Type B pancreatic cell (in vitro differentiated cells): Measurements from ENCODE around the gene MAPK8IP2. TPM values are rescaled to one million over a fixed set of nuclear protein-coding genes. Genes with fewer than 3 reads are reported as not detected.

Experiments used
- DNase-seq: peaks from one replicate; pipeline ENCODE4 v3.0.0; 2021; ENCODE audit warnings: mixed read lengths; ENCODE audit not compliant: unreplicated experiment; ENCODE audit errors: extremely low spot score
- H3K27ac Mint-ChIP-seq: 2 replicates; pipeline ENCODE4 v1.8.0; 2021; ENCODE audit warnings: mild to moderate bottlenecking, mixed read lengths
- H3K27me3 Mint-ChIP-seq: 2 replicates; pipeline ENCODE4 v1.8.0; 2021; ENCODE audit warnings: mixed read lengths
- H3K36me3 Mint-ChIP-seq: 2 replicates; pipeline ENCODE4 v1.8.0; 2021; ENCODE audit warnings: mixed read lengths
- H3K4me1 Mint-ChIP-seq: one replicate; pipeline ENCODE4 v1.8.0; 2021; ENCODE audit warnings: mixed read lengths; ENCODE audit not compliant: unreplicated experiment
- H3K4me3 Mint-ChIP-seq: 2 replicates; pipeline ENCODE4 v1.8.0; 2021; ENCODE audit warnings: mild to moderate bottlenecking, mixed read lengths
- H3K9me3 Mint-ChIP-seq: 2 replicates; pipeline ENCODE4 v1.8.0; 2021; ENCODE audit warnings: mixed read lengths
- CTCF ChIP-seq: fragments of 200-600 bp; sonication (generic); conservative IDR thresholded peaks from 2 replicates; pipeline ENCODE4 v1.5.0; 2021; ENCODE audit warnings: antibody characterized with exemption, mild to moderate bottlenecking
- total RNA-seq: library from RNA; stranded (reverse); gene quantifications from 2 replicates; pipeline ENCODE4 v1.2.1, GENCODE V29; 2021; ENCODE audit warnings: low replicate concordance

MAPK8IP2 gene
- total RNA-seq, 1 donor from 2014 or later: 16.5 TPM

GRCh38 chr22:50567721-50568252 lies 32.8 kb upstream of the MAPK8IP2 start:
- no peak overlapping the region for H3K27ac Mint-ChIP-seq
- no peaks in the 10 kb centered on the region for H3K27me3 Mint-ChIP-seq
- H3K4me3 Mint-ChIP-seq: no peak overlapping the region
- no peak for TF ChIP-seq CTCF
- H3K36me3 Mint-ChIP-seq: peaks cover 3% of the 10 kb centered on the region
- DNase-seq: no peak
- peaks cover 11% of the 10 kb centered on the region for H3K4me1 Mint-ChIP-seq
- no peaks in the 10 kb centered on the region for H3K9me3 Mint-ChIP-seq

DNA sequence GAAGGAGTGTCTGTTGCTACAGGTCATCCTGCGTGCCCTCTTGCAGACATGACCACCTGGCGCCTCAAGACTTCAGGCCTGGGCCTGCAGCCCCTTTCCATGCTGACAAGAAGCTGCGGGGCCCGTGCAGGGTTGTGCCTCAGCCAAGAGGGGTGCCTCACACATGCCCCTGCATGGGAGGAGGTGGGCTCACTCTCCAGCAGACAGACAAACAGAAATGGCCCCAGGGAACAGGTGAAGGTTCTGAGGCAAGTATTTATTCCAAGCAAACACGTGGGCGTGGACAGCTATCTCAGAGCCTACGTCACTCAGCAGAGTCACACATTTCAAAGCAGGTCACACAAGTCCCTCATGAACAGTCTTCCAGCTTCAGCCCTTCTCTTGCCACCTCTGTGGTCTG lies 32.0 kb upstream of the MAPK8IP2 start:
- peaks cover 3% of the 10 kb centered on the region for H3K4me1 Mint-ChIP-seq
- DNase-seq: no peak
- H3K36me3 Mint-ChIP-seq: peaks cover 3% of the 10 kb centered on the region
- no peak for TF ChIP-seq CTCF
- H3K27ac Mint-ChIP-seq: peak overlapping the region; percentile 53
- H3K9me3 Mint-ChIP-seq: no peaks in the 10 kb centered on the region
- no peak overlapping the region for H3K4me3 Mint-ChIP-seq
- no peaks in the 10 kb centered on the region for H3K27me3 Mint-ChIP-seq

DNA sequence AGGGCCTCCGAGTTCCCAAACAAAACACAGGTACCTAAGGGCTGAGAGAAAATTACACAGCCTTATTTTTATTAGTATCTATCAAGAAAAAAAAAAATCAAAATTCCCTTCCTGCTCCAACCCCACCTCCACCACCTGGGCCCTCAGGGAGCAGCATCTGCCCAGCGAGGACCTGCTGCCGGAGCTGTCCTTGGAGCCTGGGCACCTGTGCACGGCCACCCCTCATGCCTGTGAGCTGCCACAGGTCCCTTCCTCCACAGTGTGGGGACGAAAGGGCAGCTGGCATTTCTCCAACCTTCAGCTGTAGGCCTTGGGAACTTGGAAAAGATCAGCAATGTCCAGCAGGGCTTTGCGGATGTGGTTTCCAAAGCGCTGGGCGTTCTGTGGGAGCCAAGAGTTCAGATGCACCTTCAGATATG lies 31.5 kb upstream of the MAPK8IP2 start:
- TF ChIP-seq CTCF: no peak
- Mint-ChIP-seq H3K4me3 (no peak overlapping the region), H3K27me3 (no peaks in the 10 kb centered on the region), H3K27ac (peak overlapping the region; percentile 53), H3K9me3 (no peaks in the 10 kb centered on the region), H3K4me1 (no peaks in the 10 kb centered on the region), H3K36me3 (peaks cover 3% of the 10 kb centered on the region)
- no peak for DNase-seq

DNA sequence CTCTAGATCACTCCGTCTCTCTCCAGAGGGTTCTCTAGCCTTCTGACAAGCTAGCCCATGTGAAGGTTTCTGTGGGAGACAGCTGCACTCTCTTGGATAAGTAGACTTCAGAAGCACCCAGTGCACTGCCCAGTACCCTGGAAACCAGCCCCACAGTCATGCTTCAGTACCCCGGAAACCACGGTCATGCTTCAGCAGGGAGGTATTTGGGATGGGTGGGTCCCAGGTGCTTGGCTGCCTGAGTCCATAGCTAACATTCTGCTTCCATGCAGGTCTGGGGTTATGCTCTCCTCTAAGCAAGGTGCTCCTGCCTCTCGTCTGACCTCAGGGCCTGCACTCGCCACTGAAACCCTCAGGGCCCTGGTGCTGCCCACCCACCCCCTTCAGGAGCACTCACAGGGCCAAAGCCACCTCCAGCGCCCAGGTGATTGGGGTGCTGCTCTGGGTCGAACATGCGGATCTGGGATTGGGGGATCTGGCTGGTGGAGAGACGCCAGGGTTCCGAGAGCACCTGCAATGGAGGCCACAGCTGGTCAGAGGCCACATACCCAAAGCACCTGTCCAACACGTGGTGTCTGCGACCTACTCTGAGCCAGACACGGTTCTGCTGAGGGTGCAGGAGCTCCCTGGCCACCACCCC lies 30.6 kb upstream of the MAPK8IP2 start:
- Mint-ChIP-seq H3K27ac (no peak overlapping the region), H3K9me3 (no peaks in the 10 kb centered on the region), H3K4me3 (no peak overlapping the region), H3K4me1 (no peaks in the 10 kb centered on the region), H3K27me3 (no peaks in the 10 kb centered on the region), H3K36me3 (peaks cover 3% of the 10 kb centered on the region)
- DNase-seq: no peak
- no peak for TF ChIP-seq CTCF

- Mint-ChIP-seq H3K27ac (no peak overlapping the region), H3K27me3 (no peaks in the 10 kb centered on the region), H3K9me3 (no peaks in the 10 kb centered on the region), H3K36me3 (peaks cover 3% of the 10 kb centered on the region), H3K4me1 (no peaks in the 10 kb centered on the region), H3K4me3 (no peak overlapping the region)
- TF ChIP-seq CTCF: no peak
- DNase-seq: no peak
These were observed 29.7 kb upstream of the MAPK8IP2 start for GRCh38 chr22:50570861-50571260.
